Pons (tissue), 1 donor: ENCODE measurements around the gene MTIF2.
A peak's percentile ranks its signal among the peaks of the same experiment; 100 is the strongest.
"Not testable (repeated sequence)": the region's sequence is repeated elsewhere in the genome, so short reads cannot be mapped to it uniquely, and the experiment has no call there.

Source experiments
- DNase-seq: peaks from one replicate; pipeline ENCODE4 v3.0.0-alpha.2; 2016; ENCODE audit warnings: low spot score

MTIF2 gene

DNA sequence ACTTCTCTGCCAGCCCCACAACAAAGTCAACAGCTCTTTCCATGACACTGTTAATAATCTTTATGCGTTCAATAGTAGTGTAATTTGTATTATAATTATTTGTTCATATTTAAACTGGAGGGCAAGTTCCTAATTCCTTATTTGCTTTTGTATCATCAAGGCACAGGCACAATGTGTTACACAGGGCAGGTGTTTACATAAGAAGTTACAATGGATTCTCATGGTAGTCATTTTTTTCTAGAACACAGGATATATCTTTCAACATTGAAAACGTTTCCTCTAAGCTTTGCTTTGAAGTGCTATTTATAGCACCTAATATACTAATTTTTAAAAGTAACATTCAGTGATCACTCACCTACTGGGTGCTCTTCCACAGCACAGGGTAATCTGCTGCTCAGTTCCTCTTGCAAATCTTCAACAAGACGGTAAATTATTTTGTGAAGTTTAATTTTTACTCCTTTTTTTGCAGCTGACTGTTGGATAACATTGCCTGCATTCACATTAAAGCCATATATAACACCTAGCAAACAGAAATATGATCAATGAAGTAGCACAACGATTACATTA is 29.3 kb downstream of the MTIF2 start:
- DNase-seq = no peak

DNA sequence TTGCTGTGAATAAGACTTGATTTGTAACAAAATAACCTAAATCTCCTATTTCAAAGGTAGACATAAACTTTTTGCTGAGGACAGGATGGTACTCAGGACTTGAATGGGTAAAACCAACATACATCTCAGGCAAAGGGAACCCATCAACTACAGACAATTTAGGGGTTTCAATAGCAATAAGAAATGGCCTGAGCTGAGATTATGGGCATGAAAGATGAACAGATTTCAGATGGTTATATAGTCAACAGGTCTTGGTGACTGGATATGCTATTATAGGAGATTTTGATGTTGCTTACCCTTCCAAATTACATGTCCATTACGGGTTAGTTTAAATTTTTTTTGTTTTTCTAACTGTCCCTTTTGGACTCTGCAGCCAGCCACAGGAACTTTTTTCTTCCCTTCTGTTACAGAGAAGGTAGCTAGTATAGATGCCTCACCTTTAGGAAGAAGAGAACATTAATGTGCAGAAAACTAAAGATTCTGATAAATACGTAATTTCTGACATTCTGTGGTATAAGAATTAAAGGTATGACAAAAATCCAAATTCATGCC is 32.0 kb downstream of the MTIF2 start:
- DNase-seq = no peak

GRCh38 chr2:55235724-55236538 is 33.1 kb downstream of the MTIF2 start:
- no peak for DNase-seq

DNA sequence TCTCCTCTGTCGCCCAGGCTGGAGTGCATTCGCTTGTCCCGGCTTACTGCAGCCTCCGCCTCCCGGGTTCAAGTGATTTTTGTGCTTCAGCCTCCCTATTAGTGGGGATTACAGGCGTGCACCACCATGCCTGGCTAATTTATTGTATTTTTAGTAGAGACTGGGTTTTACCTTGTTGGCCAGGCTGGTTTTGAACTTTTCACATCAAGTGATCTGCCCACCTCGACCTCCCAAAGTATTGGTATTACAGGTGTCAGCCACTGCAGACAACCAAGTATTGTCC is 35.4 kb downstream of the MTIF2 start:
- no peak for DNase-seq

GRCh38 chr2:55232863-55233657 is 36.0 kb downstream of the MTIF2 start:
- DNase-seq = peak; percentile 6

DNA sequence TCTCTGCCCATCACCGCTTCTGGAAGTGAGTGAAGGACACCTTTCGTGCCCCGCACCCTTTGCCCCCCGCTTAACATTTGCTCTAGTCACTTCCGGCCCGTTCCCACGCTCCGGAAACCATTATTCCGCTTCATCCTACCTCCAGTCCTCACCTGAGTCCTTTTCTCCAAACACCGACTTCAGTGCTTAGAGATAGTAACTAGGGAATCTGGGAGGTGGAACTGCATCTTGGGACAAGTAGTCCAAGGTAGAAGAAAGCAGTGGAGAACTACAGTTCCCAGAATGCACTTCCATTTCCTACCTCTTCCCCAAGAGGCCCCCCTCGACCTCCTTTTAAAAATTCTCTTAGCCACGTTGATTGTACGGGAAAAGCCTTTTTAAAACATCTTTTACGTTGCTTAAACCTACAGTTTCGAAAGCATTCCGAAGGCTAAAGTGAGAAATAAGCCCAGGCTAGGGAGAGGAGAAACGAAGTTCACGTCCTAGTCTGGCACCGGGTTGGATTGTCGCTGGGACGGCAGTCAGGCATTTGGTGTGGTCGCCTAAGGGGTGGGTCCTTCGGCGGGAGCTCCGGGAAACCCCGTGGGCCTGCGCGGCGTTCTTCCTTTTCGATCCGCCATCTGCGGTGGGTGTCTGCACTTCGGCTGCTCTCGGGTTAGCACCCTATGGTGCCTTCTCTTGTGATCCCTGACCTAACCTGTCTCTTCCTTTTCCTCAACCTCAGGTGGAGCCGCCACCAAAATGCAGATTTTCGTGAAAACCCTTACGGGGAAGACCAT is 36.8 kb downstream of the MTIF2 start, which contains the start of the genes CLHC1 and RPS27A:
TSS of gene CLHC1 (minus strand) at position 210 of the 779 bp plus-strand sequence. CDS start 9,882 bp downstream, outside the sequence.
TSS of gene RPS27A (plus strand) at position 605 of the 779 bp plus-strand sequence. CDS start at position 742, 137 bp downstream.
- peak; percentile 99 for DNase-seq

- no peak for DNase-seq
Observed at GRCh38 chr2:55231546-55232083, 37.4 kb downstream of the MTIF2 start.

DNA sequence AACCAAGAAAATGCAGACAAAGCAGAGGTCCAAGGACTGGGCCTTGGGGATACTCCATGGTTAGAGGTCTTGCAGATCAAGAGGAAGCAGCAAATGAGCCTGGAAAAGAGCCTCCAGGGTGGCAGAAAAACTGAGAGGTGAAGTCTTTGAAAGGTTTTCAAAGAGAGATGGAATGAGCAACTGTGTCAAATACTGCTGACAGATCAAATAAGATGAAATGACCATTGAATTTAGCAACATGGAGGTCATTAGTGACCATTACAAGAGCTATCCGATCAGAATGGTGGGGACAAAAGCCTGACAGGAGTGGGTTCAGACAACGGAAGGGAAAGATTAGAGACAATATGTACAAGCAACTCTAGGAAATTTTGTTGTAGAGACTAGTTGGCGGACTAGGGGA is 38.5 kb downstream of the MTIF2 start:
- no peak for DNase-seq

- no peak for DNase-seq
Observed at GRCh38 chr2:55229221-55229620, 39.8 kb downstream of the MTIF2 start.

DNA sequence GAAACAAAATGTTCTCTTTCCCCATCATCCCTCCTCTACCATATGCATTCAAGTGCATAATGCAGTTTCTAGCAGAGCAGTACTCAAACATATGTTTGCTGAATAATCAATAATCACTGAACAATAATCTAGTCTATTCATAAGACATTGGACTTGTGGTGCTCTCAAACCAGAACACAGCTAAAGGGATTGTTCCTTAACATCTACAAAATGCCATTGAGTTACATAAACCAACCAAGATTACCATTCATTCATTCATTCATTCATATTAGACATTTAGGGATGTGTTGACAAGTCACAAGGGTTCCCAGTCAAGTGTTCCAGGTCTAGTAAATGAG is 40.8 kb downstream of the MTIF2 start:
- DNase-seq = no peak

DNA sequence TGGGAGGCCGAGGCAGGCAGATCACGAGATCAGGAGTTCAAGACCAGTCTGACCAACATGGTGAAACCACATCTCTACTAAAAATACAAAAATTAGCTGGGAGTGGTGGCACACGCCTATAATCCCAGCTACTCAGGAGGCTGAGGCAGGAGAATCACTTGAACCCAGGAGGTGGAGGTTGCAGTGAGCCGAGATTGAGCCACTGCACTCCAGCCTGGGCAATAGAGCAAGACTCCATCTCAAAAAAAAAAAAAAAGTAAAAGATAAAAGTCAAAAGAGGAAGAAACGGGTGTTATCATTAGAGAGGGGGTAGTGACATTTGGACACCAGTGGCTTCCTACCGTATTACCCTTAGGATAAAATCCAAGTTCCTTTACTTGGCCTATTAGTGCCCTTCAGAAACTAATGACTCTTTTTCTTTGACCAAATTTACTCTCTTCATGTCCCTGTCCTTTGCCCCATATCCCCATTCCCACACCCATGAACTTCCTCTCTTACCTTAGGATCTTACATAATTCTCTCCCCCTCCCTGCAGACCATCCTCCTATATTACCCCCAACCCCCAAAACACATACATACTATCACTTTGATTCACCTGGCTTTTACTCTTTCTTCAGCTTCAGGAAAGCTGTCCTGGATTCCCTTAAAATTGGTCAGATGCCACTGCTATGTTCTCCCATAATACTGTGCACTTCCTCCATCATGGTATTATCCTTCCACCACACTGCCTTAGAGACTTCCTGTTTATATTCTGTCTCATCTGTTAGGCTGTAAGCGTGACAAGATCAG is 41.4 kb downstream of the MTIF2 start:
- peak; percentile 11 for DNase-seq

DNA sequence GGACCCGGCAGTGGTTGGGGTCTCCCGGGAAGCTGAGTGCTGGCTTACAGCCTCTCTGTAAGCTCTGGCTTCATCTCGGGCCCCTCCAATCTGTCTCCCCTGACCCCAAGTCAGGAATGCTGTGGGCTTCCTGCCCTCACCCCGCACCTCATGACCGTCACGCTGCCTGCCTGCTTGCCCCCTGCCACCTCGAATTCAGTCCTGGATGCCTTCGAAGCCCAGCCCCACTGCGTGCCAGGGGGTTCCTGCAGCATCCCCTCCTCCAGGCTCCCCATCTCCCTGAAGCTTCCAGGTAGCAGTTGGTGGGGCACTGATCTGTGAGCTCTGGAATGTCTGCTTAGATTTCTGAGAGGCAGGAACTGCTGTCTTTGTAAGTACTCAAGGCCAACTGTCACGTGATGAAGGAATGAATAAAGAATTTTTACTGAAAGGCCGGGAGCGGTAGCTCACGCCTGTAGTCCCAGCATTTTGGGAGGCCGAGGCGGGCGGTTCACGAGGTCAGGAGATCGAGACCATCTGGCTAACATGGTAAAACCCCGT is 43.5 kb downstream of the MTIF2 start:
- no peak for DNase-seq

DNA sequence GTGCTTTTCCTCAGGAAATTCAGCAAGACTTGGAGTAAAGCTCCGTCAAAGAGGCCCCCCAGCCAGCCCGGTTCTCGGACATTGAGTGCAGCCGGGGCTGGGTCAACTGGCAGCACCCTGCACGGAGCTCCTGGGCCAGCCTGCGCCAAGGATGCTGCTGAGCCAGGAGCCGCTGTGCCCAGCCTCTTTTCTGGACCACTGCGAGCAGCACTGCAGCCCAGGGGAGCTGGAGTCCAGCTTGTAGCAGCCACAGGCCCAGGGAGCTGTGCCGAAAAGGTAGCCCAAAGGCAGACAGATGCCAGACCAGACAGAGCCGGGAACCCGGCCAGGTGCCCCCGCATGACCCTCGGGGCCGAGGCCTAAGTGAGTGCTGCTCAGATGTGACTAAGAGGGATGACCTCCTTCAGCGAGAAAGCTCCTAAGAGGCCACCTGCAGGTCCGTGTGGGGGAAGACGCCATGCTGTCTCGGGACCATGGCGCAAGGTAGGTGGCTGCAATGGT is 44.2 kb downstream of the MTIF2 start:
- DNase-seq = peak; percentile 12

DNA sequence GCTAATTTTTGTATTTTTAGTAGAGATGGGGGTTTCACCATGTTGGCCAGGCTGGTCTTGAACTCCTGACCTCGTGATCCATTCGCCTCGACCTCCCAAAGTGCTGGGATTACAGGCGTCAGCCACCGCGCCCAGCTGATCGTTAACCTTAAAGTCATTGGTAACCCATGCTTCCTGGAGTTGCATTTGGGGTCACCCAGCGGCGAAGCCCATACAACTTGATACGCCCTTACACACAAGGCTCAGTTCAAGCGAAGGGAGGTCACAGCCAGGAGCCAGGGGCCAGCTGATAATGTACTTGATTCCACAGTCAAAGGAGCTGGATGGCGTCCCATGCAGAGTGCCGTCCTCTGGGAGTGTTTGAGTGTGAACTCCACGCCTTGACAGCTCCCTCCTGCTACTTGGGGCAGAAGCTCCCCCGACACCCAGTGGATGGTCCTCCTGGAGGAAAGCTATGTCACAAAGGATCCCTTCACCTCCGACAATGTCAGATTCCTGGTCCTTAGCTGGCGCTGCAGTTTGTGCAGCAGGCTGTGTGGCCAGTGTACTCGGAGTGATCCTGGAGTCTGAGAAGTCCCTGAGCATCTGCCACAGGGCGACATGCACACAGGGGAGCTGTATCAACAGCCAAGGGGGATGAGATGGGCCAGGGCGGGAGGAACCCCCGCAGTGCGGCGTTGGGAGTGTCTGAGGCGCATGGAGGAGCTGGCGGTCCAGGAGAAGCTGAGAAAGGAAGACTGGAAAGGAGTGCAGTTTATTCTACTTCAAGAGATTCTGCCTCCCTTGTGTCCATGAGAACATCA is 44.9 kb downstream of the MTIF2 start:
- peak; percentile 9 for DNase-seq

DNA sequence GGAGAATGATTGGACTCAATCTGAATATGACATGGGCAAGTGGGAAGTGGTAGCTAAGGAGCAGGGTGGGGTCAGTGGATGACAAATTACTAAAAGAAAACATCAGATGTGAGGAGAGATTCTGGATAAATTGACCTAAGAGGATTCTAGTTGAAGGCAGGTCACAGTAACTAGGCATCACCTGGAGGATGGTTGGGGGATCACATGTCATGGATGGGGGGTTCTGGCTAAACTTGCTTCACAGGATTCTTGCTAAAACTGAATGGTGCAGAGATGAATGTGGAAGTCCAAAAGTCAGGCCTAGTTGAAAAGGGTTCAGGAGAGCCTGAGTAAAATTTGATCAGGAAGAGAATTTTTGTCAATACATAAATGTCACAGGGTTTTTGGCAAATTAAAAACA is 55.2 kb downstream of the MTIF2 start:
- DNase-seq = no peak

GRCh38 chr2:55204950-55205349 is 64.1 kb downstream of the MTIF2 start:
- DNase-seq = no peak

DNA sequence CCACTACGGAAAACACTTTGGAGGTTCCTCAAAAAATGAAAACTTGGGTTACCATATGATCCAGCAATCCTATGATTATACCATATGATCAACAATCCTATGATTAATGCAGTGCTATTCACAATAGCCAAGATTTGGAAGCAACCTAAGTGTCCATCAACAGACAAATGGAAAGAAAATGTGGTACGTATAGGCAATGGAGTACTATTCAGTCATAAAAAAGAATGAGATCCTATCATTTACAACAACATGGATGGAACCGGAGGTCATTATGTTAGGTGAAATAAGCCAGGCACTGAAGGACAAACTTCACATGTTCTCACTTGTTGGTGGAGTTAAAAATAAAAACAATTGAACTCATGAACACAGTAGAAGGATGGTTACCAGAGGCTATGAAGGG is 64.5 kb downstream of the MTIF2 start:
- no peak for DNase-seq

DNA sequence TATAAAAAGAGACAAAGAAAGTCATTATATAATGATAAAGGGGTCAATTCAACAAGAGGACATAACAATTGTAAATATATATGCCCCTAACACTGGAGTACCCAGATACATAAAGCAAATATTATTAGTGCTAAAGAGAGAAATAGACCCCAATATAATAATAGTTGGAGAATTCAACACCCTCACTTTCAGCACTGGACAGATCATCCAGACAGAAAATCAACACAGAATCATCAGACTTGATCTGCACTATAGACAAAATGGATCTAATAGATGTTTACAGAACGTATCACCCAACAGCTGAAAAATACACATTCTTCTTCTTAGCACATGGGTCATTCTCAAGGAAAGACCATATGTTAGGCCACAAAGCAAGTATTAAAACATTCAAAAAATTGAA is 68.6 kb downstream of the MTIF2 start:
- no peak for DNase-seq

GRCh38 chr2:55196526-55196925 is 72.5 kb downstream of the MTIF2 start:
- no peak for DNase-seq

GRCh38 chr2:55191888-55192287 is 77.1 kb downstream of the MTIF2 start:
- DNase-seq = not testable (repeated sequence)
